Osteoblast (primary cell): Measurements from ENCODE around the gene GLI3. TPM values are rescaled to one million over a fixed set of nuclear protein-coding genes. Genes with fewer than 3 reads are reported as not detected.

Experiments used
- DNase-seq: peaks from one replicate; pipeline ENCODE4 v3.0.0; 2011; ENCODE audit warnings: low spot score, mixed read lengths; ENCODE audit not compliant: insufficient read length; ENCODE audit errors: missing footprints
- H2AFZ ChIP-seq: 2 replicates; pipeline ENCODE4 v1.6.0; 2011; ENCODE audit warnings: mild to moderate bottlenecking, low read length
- H3K27ac ChIP-seq: 2 replicates; pipeline ENCODE4 v1.5.1; 2011; ENCODE audit warnings: mild to moderate bottlenecking, low read depth, low read length, moderate library complexity
- H3K27me3 ChIP-seq: 2 replicates; pipeline ENCODE4 v1.6.0; 2012; ENCODE audit warnings: mild to moderate bottlenecking, control low read depth, inconsistent platforms, low read length, moderate library complexity; ENCODE audit not compliant: insufficient read depth
- H3K36me3 ChIP-seq: 2 replicates; pipeline ENCODE4 v1.5.1; 2011; ENCODE audit warnings: mild to moderate bottlenecking, low read length, control low read depth, moderate library complexity; ENCODE audit not compliant: insufficient read depth
- H3K4me1 ChIP-seq: 2 replicates; pipeline ENCODE4 v1.5.1; 2011; ENCODE audit warnings: mild to moderate bottlenecking, low read length, control low read depth, moderate library complexity; ENCODE audit not compliant: insufficient read depth
- H3K4me2 ChIP-seq: 2 replicates; pipeline ENCODE4 v1.6.0; 2011; ENCODE audit warnings: mild to moderate bottlenecking, low read length; ENCODE audit not compliant: insufficient read depth
- H3K4me3 ChIP-seq: fragments of 200-600 bp; sonication (generic); 3 replicates; pipeline ENCODE4 v1.5.1; 2012; ENCODE audit warnings: mild to moderate bottlenecking, low read length, inconsistent platforms; ENCODE audit not compliant: insufficient read depth
- H3K79me2 ChIP-seq: 2 replicates; pipeline ENCODE4 v1.6.0; 2012; ENCODE audit warnings: mild to moderate bottlenecking, low read length, control low read depth, inconsistent platforms; ENCODE audit not compliant: insufficient read depth
- H3K9me3 ChIP-seq: 2 replicates; pipeline ENCODE4 v1.5.1; 2011; ENCODE audit warnings: low read depth, low read length, control low read depth
- H4K20me1 ChIP-seq: 2 replicates; pipeline ENCODE4 v1.6.0; 2012; ENCODE audit warnings: mild to moderate bottlenecking, low read length, control low read depth; ENCODE audit not compliant: insufficient read depth
- total RNA-seq: library from RNA; depleted of rRNA; stranded (reverse); fragments of >200 nt; gene quantifications from 2 replicates; pipeline ENCODE4 v1.2.3, GENCODE V29; 2012
- TF ChIP-seq, protein P1 (sequence below): IDR thresholded peaks from 2 replicates; pipeline ENCODE4 v1.5.1; 2011; ENCODE audit warnings: mild to moderate bottlenecking, low read depth, low read length, moderate library complexity; ENCODE audit errors: extremely low read depth

The GLI3 gene
- total RNA-seq, 1 donor, result 11.9 TPM

GRCh38 chr7:41977151-41977651, 259.8 kb downstream of the GLI3 start:
- DNase-seq, result peak; percentile 68
- Histone ChIP-seq H3K4me2 (no peak overlapping the region), H4K20me1 (no peaks in the 10 kb centered on the region), H3K4me1 (peaks cover 20% of the 10 kb centered on the region), H3K4me3 (no peak overlapping the region), H3K79me2 (no peaks in the 10 kb centered on the region), H3K27ac (no peak overlapping the region), H3K27me3 (no peaks in the 10 kb centered on the region), H2AFZ (no peak overlapping the region), H3K9me3 (no peaks in the 10 kb centered on the region), H3K36me3 (peaks cover 8% of the 10 kb centered on the region)
- TF ChIP-seq, protein P1, sequence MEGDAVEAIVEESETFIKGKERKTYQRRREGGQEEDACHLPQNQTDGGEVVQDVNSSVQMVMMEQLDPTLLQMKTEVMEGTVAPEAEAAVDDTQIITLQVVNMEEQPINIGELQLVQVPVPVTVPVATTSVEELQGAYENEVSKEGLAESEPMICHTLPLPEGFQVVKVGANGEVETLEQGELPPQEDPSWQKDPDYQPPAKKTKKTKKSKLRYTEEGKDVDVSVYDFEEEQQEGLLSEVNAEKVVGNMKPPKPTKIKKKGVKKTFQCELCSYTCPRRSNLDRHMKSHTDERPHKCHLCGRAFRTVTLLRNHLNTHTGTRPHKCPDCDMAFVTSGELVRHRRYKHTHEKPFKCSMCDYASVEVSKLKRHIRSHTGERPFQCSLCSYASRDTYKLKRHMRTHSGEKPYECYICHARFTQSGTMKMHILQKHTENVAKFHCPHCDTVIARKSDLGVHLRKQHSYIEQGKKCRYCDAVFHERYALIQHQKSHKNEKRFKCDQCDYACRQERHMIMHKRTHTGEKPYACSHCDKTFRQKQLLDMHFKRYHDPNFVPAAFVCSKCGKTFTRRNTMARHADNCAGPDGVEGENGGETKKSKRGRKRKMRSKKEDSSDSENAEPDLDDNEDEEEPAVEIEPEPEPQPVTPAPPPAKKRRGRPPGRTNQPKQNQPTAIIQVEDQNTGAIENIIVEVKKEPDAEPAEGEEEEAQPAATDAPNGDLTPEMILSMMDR, result peak; percentile 79

GRCh38 chr7:41976411-41976810, 260.6 kb downstream of the GLI3 start:
- Histone ChIP-seq H3K9me3 (no peaks in the 10 kb centered on the region), H4K20me1 (no peaks in the 10 kb centered on the region), H3K36me3 (peaks cover 8% of the 10 kb centered on the region), H3K27me3 (no peaks in the 10 kb centered on the region), H3K4me1 (peaks cover 20% of the 10 kb centered on the region), H3K27ac (no peak overlapping the region), H2AFZ (no peak overlapping the region), H3K79me2 (no peaks in the 10 kb centered on the region), H3K4me2 (no peak overlapping the region), H3K4me3 (no peak overlapping the region)
- DNase-seq, result no peak
- TF ChIP-seq, protein P1, result no peak

GRCh38 chr7:41975849-41976248, 261.2 kb downstream of the GLI3 start:
- DNase-seq, result no peak
- Histone ChIP-seq H3K4me3 (no peak overlapping the region), H2AFZ (no peak overlapping the region), H3K9me3 (no peaks in the 10 kb centered on the region), H3K36me3 (peaks cover 8% of the 10 kb centered on the region), H3K27me3 (no peaks in the 10 kb centered on the region), H3K4me1 (peaks cover 26% of the 10 kb centered on the region), H3K4me2 (no peak overlapping the region), H3K27ac (no peak overlapping the region), H3K79me2 (no peaks in the 10 kb centered on the region), H4K20me1 (no peaks in the 10 kb centered on the region)
- TF ChIP-seq, protein P1, result no peak

DNA sequence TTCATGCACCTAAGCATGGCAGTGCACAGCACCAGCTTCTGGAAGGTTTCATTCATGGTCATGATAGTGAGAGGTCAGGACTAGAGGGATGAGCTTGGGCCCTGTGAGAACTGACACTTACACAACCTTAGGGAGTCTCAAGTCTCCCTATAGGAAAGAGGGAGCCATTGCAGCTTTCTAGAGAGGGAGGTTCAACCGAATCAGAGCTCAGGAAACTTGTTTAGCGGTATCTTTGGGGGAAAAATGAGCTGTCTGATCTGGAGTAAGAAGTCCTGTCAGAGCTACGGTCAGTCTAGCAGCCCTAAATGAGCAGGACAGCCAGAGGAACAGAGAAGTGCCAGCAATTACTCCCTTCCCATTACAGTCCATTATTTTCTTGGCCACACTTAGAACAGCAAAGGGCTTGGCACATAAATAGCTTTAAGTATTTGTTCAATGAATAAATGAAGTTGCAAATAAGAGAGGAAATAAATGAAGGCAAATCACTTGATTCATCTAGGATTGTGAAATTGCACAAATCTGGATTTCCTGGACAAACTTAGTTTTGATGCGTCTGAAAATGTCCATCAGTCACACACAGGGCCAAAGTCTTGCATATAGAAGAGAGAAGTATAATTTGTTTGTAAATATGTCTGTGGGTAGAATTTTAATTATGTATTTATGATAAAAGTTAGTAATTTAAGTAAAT, 262.0 kb downstream of the GLI3 start:
- TF ChIP-seq, protein P1, result no peak
- Histone ChIP-seq H3K27me3 (no peaks in the 10 kb centered on the region), H4K20me1 (no peaks in the 10 kb centered on the region), H3K79me2 (no peaks in the 10 kb centered on the region), H2AFZ (no peak overlapping the region), H3K4me2 (no peak overlapping the region), H3K36me3 (peaks cover 8% of the 10 kb centered on the region), H3K4me1 (peaks cover 25% of the 10 kb centered on the region), H3K4me3 (no peak overlapping the region), H3K27ac (no peak overlapping the region), H3K9me3 (no peaks in the 10 kb centered on the region)
- DNase-seq, result no peak
